ENCODE results near the gene ADO. TPM values are rescaled to one million over a fixed set of nuclear protein-coding genes. Genes with fewer than 3 reads are reported as not detected.

Gene ADO
- total and polyA plus RNA-seq, 9 of the 15 experiments (the other 6 are each of a cell fraction or from before 2014, with no cell fraction given): 3.0 to 20.0 (median 16.1) TPM

GRCh38 chr10:62818426-62819011, 14.0 kb downstream of the ADO start:
- H3K9me1 ChIP-seq (ENCODE audit: control insufficient read depth, insufficient read depth, low read length): no peaks in the 10 kb centered on the region
- no TSS peak for BruUV-seq (replicated peaks)
- H3K27me3 ChIP-seq (ENCODE audit: control insufficient read depth in 2 of 2, insufficient read depth in 2 of 2, low read length in 2 of 2): peaks cover 15 to 42% of the 10 kb centered on the region in 2 experiments; a peak in 4 of 5 replicates
- H4K20me1 ChIP-seq (replicated peaks; ENCODE audit: control insufficient read depth, insufficient read depth, low read length): no peaks in the 10 kb centered on the region
- no peaks in the 10 kb centered on the region for H3K79me2 ChIP-seq (ENCODE audit: control insufficient read depth, insufficient read depth, low read length)
- intact Hi-C loops (cut with micrococcal nuclease) (loop anchor here (2.0 to 5.0 kb wide), 4 partner anchors 206 to 381 kb away; no protein-coding TSS in a partner anchor), in situ Hi-C loops (cut with MboI) (no loop called here)
- H3K9me3 ChIP-seq (replicated peaks; ENCODE audit: control insufficient read depth, insufficient read depth, low read depth, low read length): no peaks in the 10 kb centered on the region
- POLR2A ChIA-PET: interaction anchor here (0.6 to 1.1 kb wide), 5 partner anchors 9 to 325 kb away, joined by 3 to 4 read pairs (median 3); no protein-coding TSS in a partner anchor
- DNase-seq (ENCODE audit: extremely low read depth in 1 of 4, low spot score in 3 of 4) (peak in 2 of 4 experiments; percentile 27 to 34), ATAC-seq (no peak), FAIRE-seq (no peak)
- no peak overlapping the region for H3K27ac ChIP-seq (ENCODE audit: extremely low read depth, low read depth, low read length)
- H3K4me2 ChIP-seq (ENCODE audit: insufficient read depth, low read length): no peak overlapping the region
- H3K9ac ChIP-seq (ENCODE audit: insufficient read depth in 1 of 2, low read depth in 2 of 2, low read length in 2 of 2): no peak overlapping the region; a peak in 1 of 4 replicates
- peaks cover 7 to 45% of the 10 kb centered on the region in 2 experiments; a peak in 3 of 5 replicates for H3K4me1 ChIP-seq (replicated peaks in 1 of 2; ENCODE audit: control insufficient read depth in 2 of 2, insufficient read depth in 2 of 2, low read length in 2 of 2)
- no peaks in the 10 kb centered on the region for H3K36me3 ChIP-seq (ENCODE audit: control insufficient read depth, insufficient read depth, low read length)
- CTCF ChIA-PET (ENCODE audit: low intra/inter-chr PET ratio): interaction anchor here (1.5 kb wide), 1 partner anchor 225 kb away, joined by 3 read pairs; no protein-coding TSS in a partner anchor
- no peak overlapping the region for H3K4me3 ChIP-seq
- 39% methylated on average over 32 of the region's 65 CpGs for WGBS (ENCODE audit: insufficient coverage, low coverage, missing lambda C conversion rate)
- 0 out of 2 replicates have a peak overlapping the region, but pooled peaks have one; percentile 95 for H2AFZ ChIP-seq (ENCODE audit: low read depth, low read length)
- TF ChIP-seq FOXP1 (CRISPR knock-in tag; IDR thresholded peaks at IDR 0.05) (no peak), E2F6 (IDR thresholded peaks at IDR 0.05; ENCODE audit: borderline replicate concordance in 1 of 2, extremely low read depth in 1 of 2, insufficient read depth in 1 of 2, insufficient read length in 1 of 2, low read depth in 1 of 2, low read length in 1 of 2, poor library complexity in 1 of 2, severe bottlenecking in 1 of 2) (peak; percentile 39 to 88), FOXJ2 (tag; IDR thresholded peaks at IDR 0.05) (no peak), ZBTB49 (CRISPR knock-in tag; IDR thresholded peaks at IDR 0.05; ENCODE audit: borderline replicate concordance) (no peak), EGR1 (conservative IDR thresholded peaks at IDR 0.05) (0 out of 2 replicates have a peak, but pooled peaks have one; percentile 20)

Measured in K562 (cell line).